GM18951 (cell line): Measurements from ENCODE around the gene UST.
"Not testable (repeated sequence)": the region's sequence is repeated elsewhere in the genome, so short reads cannot be mapped to it uniquely, and the experiment has no call there.

Source experiments
- POLR2A ChIP-seq: IDR thresholded peaks from 4 replicates; pipeline ENCODE4 v1.6.1; 2011; ENCODE audit warnings: mild to moderate bottlenecking; ENCODE audit not compliant: insufficient read length, insufficient read depth; ENCODE audit errors: extremely low read depth
- in situ Hi-C: fragments of 300-500 bp; cut with MboI; formaldehyde crosslinking; loops from one replicate; pipeline ENCODE4 v1.12.0; 2022; ENCODE audit warnings: low sequenced_read_pairs, mixed read lengths, inconsistent platforms; ENCODE audit not compliant: unreplicated experiment

Gene UST

DNA sequence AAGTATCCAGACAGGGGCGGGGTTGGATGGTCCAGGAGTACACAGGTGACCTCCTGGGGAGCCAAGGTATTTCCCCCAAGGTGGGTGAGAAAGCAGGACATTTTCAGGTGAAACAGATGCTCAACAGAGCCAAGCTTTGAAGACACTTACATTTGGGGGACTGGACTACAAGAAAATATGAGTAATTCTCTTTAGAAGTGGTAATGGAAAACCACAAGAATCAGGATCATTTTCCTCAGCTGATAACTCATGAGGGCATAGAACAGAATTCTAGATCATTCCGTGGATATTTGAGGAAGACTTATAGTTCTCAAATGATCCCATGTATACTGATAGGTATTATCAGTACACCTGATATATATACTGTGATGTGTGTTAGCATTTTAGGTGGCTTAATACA is 89.9 kb downstream of the UST start:
- in situ Hi-C loops, result no loop called here
- TF ChIP-seq POLR2A, result no peak

DNA sequence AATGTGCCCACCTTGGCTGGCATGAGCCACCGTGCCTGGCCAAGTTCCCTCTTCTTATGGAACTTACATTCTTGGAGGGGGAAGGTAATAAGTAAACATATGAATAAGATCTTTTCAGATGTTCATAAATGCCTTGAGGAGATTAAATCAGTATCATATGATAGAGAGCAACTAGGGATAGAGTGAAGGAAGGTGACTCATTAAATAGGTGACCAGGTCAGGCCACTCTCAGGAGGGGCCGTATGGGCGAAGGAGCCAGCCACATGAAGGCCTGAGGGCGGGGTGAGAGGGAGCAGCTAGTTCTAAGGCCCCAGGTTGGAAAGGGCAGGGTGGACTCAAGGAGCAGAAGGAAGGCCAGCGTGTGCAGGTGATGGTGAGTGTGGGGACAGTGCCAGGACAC is 91.1 kb downstream of the UST start:
- no peak for TF ChIP-seq POLR2A
- in situ Hi-C loops, result no loop called here

DNA sequence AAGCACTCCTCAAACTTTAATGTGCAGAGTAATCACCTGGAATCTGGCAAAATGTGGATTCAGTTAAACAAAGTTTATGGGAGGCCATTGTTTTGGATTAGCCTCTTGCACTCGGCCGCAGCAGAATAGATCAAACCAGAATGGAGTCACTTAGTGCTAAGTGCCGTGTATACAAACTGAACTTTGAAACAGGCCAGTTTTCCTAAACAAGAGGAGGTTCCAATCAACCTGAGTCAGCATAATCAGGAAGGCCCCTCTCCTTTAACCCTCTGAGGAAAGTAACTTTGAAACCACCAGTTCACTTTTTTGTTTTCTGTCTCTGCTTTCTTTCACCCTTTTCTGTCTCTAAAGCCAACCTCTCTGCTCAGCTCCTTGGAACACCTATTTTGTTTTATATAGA is 92.2 kb downstream of the UST start:
- in situ Hi-C loops, result no loop called here
- TF ChIP-seq POLR2A, result no peak

DNA sequence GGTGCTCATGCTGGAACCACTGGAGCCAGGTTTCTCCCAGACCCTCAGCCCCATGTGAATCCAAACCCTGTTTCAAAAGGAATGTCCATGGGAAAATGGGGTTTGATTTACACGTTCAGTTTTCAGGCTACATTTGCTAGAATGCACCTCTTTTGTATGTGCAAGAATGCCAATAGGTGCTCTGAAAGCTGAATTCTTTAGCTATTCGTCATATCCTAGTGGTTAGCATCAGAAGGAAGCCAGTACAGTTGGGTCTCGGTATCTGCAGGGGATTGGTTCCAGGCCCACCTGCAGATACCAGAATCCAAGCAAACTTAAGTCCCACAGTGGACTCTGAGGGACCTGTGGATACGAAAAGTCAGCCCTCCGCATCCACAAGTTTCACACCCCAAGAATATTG is 93.4 kb downstream of the UST start:
- in situ Hi-C loops, result no loop called here
- no peak for TF ChIP-seq POLR2A

DNA sequence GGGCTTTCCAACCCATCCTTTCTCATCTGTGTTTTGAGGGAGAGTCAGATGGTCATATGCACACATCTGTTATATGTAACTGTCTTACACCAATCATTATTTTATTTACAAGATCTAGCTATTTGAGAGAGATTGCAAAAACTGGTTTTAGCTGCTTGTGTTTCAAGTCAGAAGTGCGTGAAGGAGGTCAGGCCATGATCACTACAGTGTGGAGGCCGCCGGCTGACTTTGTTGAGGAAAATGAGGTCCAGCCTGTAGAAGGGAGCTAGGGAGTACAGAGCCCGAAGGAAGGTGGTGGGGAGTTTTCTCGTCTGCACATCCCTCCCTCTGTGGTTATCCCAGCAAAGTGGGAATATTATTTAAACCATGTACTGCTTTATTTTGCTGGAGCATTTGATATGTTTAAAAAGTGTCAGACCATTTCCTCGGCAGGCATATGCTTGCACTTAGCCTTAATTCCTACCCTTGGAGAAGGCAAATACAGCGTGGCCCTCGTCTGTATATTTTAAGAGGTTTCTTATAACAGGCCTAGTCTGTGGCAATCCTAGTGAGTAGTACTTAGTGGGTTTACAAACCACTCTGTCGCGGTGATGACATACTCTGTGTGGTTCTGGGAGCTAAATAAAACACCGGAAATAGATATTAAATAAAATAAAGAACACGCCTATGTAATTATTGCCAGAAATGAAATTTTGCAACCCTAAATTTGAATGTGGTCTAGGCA is 95.6 kb downstream of the UST start:
- in situ Hi-C loops, result no loop called here
- TF ChIP-seq POLR2A, result no peak

DNA sequence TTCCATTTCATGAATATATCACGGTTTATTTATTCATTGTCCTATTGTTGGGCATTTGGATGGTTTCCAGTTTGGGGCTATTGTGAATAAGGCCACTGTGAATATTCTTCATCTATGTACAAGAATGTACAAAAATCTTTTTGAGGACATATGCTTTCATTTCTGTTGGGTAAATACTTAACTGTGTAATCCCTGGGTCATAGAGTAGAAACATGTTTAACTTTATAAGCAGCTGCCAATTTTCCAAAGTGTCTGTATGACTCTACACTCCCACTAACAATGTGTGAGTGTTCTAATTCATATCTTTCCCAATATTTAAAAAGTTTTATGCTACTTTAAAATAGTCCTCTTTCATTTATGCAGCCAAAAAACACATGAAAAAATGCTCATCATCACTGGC is 98.6 kb downstream of the UST start:
- TF ChIP-seq POLR2A, result no peak
- in situ Hi-C loops, result no loop called here

DNA sequence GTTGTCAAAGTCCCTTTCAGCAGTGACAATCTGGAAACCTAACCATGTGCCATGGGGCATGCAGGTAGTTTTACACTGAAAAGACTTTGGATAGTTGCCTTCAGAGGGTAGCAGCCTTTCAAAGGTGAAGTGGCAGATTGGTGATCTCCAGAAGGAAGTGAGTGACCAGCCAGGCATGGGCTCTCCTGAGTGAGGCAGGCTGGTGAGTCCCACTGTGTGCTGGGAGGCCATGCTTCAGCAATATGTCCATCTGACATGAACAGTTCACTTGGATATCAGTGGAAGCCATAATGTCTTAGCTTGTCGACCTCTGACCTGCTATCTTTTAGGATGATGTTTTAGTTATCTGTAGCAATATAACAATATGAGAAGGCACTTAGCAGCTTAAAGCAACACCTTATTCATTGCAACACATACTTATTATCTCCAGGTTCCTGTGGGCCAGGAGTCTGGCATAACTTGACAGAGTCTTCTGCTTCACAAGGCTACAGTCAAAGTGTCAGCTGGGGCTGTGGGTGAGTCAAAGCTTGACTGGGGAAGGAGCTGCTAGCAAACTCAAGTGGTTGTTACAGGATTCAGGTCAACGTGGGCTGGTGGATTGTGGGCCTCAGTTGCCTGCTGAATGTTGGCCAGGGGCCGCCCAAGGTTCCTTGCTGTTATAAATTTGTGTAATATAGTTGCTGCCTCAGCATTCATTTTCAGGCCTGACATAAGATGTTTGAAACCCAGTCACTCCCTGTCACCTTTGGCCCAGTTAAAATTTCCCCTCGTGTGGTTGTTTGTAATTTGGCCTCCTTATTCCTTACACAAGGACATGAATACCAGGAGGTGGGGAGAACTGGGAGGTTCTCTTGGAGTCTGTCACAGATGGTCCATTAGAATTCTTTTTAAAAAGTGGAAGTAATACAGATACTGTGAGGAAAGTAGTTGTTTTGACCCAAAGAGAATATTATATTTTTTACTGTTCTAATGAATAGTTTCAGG is 100.2 kb downstream of the UST start:
- in situ Hi-C loops, result no loop called here
- TF ChIP-seq POLR2A, result no peak

DNA sequence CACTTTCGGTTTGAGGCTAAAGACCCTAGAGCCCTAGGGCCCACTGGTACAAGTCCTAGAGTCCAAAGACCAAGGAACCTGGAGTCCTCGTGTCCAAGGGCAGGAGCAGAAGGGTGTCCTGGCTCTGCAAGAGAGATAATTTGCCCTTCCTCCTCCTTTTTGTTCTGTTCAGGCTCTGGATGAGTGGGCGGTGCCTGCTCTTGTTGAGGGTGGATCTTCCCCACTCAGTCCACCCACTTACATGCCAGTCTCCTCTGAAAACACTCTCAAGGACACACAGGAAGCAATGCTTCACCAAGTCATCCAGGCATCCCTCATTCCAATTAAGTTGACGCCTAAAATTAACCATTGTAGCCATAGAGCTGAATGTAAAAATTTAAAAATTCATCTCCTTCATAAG is 102.1 kb downstream of the UST start:
- TF ChIP-seq POLR2A, result no peak
- in situ Hi-C loops, result no loop called here

DNA sequence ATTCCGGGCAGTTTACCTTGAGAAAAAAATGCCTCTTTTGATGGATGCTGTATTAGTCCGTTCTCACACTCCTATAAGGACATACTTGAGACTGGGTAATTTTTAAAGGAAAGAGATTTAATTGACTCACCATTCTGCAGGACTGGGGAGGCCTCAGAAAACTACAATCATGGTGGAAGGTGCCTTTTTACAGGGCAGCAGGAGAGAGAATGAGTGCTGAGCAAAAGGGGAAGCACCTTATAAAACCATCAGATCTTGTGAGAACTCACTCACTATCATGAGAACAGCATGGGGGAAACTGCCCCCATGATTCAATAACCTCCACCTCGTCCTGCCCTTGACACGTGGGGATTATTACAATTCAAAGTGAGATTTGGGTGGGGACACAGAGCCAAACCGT is 102.6 kb downstream of the UST start:
- in situ Hi-C loops, result not testable (repeated sequence)

DNA sequence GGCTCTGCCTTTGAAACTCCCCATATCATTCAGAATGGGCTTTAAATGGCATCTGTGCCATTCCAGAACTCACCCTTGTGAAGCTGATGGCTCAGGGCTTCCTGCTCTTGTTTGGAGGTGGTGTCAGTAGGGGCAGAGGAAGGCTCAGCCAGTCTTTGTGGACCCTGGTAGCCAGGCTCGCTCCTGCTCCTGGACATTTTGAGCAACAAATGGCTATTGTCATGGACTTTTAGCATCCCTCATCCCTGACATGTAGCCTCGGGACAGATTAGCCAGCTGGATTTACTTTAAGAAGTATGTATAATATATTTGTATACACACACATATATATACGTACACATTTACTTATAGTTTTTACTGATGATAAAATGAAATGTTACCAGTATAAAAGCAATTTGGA is 104.1 kb downstream of the UST start:
- no peak for TF ChIP-seq POLR2A
- in situ Hi-C loops, result no loop called here

DNA sequence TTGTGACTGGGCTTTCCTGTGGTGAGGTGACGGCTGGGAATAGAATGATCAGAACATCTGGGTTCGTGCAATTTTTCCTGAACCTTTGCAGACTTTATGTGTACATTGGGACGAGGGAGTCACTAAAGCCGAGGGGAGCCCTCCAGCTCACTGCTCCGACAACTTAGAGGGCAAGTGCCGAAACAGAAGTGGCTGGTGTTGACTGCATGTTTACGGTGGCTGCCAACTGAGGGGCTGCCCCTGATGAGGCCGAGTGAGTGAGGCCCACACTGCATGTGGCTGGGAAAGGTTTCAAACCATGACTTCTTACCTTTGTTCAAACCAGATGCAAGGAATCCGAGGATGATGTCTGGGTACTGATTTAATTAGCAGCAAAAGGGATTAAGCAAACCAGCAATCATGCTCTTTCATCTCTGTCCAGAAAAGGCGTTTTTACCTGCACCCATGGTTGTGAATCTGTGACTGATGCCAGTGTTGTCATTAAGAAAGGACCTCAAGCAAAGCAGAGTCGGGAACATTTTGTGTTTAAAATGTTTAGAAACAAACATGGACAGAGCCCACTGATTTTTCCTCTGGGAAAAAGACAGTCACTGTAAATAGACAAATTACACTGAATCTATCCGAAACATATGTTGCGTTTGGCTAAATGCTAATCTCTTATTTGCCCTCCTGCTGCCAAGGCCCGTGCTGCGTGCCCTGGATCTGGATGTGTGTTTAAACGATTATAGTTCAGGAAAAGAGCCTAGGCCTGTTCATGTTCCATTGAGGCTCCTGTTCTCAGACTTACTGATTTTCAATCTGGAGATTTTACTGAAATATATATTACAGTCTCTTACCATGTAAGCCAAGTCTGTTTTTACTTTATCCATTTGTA is 105.1 kb downstream of the UST start:
- in situ Hi-C loops, result no loop called here
- TF ChIP-seq POLR2A, result no peak

DNA sequence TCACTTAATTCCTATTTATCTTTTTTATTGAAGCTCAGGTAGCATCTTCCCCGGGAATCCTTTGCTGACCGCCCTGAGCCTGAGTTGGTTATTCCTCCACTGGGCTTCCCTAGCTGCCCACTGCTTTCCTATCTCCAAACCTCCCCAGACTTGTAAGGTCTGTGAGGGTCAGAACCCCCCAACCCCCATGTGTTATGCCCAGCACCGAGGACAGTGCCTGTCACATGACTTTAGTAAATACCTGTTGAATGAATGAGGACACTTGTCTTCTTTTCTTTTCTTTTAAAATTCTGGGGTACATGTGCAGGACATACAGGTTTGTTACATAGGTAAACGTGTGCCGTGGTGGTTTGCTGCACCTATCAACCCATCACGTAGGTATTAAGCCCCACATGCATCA is 105.9 kb downstream of the UST start:
- TF ChIP-seq POLR2A, result no peak
- in situ Hi-C loops, result no loop called here

DNA sequence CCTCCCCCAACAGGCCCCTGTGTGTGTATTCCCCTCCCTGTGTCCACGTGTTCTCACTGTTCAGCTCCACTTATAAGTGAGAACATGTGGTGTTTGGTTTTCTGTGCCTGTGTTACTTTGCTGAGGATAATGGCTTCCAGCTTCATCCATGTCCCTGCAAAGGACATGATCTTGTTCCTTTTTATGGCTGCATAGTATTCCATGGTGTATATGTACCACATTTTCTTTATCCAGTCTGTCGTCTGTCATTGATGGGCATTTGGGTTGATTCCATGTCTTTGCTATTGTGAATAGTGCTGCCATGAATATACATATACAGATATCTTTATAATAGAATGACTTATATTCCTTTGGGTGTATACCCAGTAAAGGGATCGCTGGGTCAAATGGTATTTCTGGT is 106.3 kb downstream of the UST start:
- in situ Hi-C loops, result not testable (repeated sequence)
